Calu3 (cell line): ENCODE measurements around the gene TMIGD2. TPM values are rescaled to one million over a fixed set of nuclear protein-coding genes. Genes with fewer than 3 reads are reported as not detected.
A peak's percentile ranks its signal among the peaks of the same experiment; 100 is the strongest.

Source experiments
- BruUV-seq: library from RNA; stranded (reverse); fragments of 400-500 nt; replicated peaks from 2 replicates; lab custom pipeline; 2021; lab: Mats Ljungman, UMichigan
- CTCF ChIA-PET: fragments of 300-600 bp; sonication (Branson Sonifier 250); formaldehyde crosslinking; loops from one replicate; lab custom pipeline; 2022; ENCODE audit warnings: antibody characterized with exemption; lab: Charles Lee
- DNase-seq: peaks from one replicate; pipeline ENCODE4 v3.0.0; 2022
- H3K27ac Mint-ChIP-seq: one replicate; pipeline ENCODE4 v1.8.0; 2022; ENCODE audit warnings: mixed read lengths; ENCODE audit not compliant: unreplicated experiment
- H3K27me3 Mint-ChIP-seq: one replicate; pipeline ENCODE4 v1.8.0; 2022; ENCODE audit warnings: mixed read lengths; ENCODE audit not compliant: unreplicated experiment
- H3K36me3 Mint-ChIP-seq: one replicate; pipeline ENCODE4 v1.8.0; 2022; ENCODE audit warnings: mild to moderate bottlenecking, moderate library complexity, mixed read lengths; ENCODE audit not compliant: insufficient read depth, unreplicated experiment
- H3K4me1 Mint-ChIP-seq: one replicate; pipeline ENCODE4 v1.8.0; 2022; ENCODE audit warnings: mild to moderate bottlenecking, low read depth, mixed read lengths; ENCODE audit not compliant: unreplicated experiment
- H3K4me3 Mint-ChIP-seq: one replicate; pipeline ENCODE4 v1.8.0; 2022; ENCODE audit warnings: mild to moderate bottlenecking, low read depth, moderate library complexity, mixed read lengths; ENCODE audit not compliant: unreplicated experiment
- H3K9me3 Mint-ChIP-seq: one replicate; pipeline ENCODE4 v1.8.0; 2022; ENCODE audit warnings: low read depth, mixed read lengths; ENCODE audit not compliant: unreplicated experiment
- intact Hi-C: fragments of 100-400 bp; cut with micrococcal nuclease; formaldehyde crosslinking; loops from one replicate; pipeline ENCODE4 v1.10.0; 2022; ENCODE audit not compliant: unreplicated experiment
- total RNA-seq: library from RNA; stranded (reverse); gene quantifications from 2 replicates; pipeline ENCODE4 v1.2.3, GENCODE V29; 2022
- TF ChIP-seq, protein P1 (sequence below): fragments of 200-600 bp; IDR thresholded peaks from one replicate; pipeline ENCODE4 v1.8.0; 2022; ENCODE audit warnings: antibody characterized with exemption; ENCODE audit not compliant: unreplicated experiment

The TMIGD2 gene
- total RNA-seq, 1 experiment from 2014 or later: not detected

DNA sequence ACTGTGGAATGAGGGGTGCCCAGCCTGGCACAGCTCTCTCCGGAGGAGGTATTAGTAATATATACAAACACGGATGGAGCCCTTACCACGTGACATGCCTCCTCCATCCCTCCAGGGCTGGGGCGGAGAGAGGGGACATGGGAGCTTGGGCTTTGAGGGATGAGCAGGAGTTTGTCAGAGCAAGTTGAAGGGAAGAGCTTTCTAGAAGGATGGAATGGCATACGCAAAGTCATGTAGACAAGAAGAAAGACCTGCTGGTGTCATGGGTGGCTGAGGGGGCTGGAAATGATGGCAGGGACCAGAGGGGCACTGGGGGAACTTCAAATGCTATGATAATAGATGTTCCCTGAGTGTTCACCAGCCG is 43.8 kb upstream of the TMIGD2 start:
- Mint-ChIP-seq H3K36me3 (peaks cover 31% of the 10 kb centered on the region), H3K9me3 (no peaks in the 10 kb centered on the region), H3K4me1 (peaks cover 8% of the 10 kb centered on the region), H3K27me3 (no peaks in the 10 kb centered on the region), H3K4me3 (no peak overlapping the region), H3K27ac (peak overlapping the region; percentile 40)
- CTCF ChIA-PET: no interaction called here
- no TSS peak for BruUV-seq
- TF ChIP-seq, protein P1, sequence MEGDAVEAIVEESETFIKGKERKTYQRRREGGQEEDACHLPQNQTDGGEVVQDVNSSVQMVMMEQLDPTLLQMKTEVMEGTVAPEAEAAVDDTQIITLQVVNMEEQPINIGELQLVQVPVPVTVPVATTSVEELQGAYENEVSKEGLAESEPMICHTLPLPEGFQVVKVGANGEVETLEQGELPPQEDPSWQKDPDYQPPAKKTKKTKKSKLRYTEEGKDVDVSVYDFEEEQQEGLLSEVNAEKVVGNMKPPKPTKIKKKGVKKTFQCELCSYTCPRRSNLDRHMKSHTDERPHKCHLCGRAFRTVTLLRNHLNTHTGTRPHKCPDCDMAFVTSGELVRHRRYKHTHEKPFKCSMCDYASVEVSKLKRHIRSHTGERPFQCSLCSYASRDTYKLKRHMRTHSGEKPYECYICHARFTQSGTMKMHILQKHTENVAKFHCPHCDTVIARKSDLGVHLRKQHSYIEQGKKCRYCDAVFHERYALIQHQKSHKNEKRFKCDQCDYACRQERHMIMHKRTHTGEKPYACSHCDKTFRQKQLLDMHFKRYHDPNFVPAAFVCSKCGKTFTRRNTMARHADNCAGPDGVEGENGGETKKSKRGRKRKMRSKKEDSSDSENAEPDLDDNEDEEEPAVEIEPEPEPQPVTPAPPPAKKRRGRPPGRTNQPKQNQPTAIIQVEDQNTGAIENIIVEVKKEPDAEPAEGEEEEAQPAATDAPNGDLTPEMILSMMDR: no peak
- no peak for DNase-seq
- intact Hi-C loops: no loop called here

GRCh38 chr19:4345342-4346019 is 43.3 kb upstream of the TMIGD2 start:
- Mint-ChIP-seq H3K9me3 (no peaks in the 10 kb centered on the region), H3K27me3 (no peaks in the 10 kb centered on the region), H3K27ac (peak overlapping the region; percentile 40), H3K4me1 (peaks cover 8% of the 10 kb centered on the region), H3K36me3 (peaks cover 31% of the 10 kb centered on the region), H3K4me3 (no peak overlapping the region)
- BruUV-seq: no TSS peak
- intact Hi-C loops: no loop called here
- CTCF ChIA-PET: no interaction called here
- no peak for DNase-seq
- TF ChIP-seq, protein P1: no peak

- Mint-ChIP-seq H3K27ac (peak within 1 kb of the TSS; percentile 96), H3K9me3 (no peaks in the 10 kb centered on the region), H3K4me1 (peaks cover 8% of the 10 kb centered on the region), H3K36me3 (peaks cover 33% of the 10 kb centered on the region), H3K27me3 (no peaks in the 10 kb centered on the region), H3K4me3 (peak within 1 kb of the TSS; percentile 87)
- intact Hi-C loops: no loop called here
- CTCF ChIA-PET: interaction anchor here (1.2 to 2.3 kb wide), 3 partner anchors 9 to 77 kb away, joined by 6 to 13 read pairs (median 13); no protein-coding TSS in a partner anchor
- TF ChIP-seq, protein P1: no peak
- no TSS peak for BruUV-seq
- DNase-seq: peak; percentile 92
These were observed 41.5 kb upstream of the TMIGD2 start, which contains the start of gene MPND for GRCh38 chr19:4343370-4344307. Gene MPND (plus strand): TSS chr19:4343562. CDS start chr19:4343594, 32 bp downstream.

GRCh38 chr19:4342615-4343369 is 40.6 kb upstream of the TMIGD2 start:
- Mint-ChIP-seq H3K27me3 (no peaks in the 10 kb centered on the region), H3K36me3 (peaks cover 41% of the 10 kb centered on the region), H3K4me1 (peaks cover 13% of the 10 kb centered on the region), H3K4me3 (peak overlapping the region; percentile 87), H3K27ac (peak overlapping the region; percentile 96), H3K9me3 (no peaks in the 10 kb centered on the region)
- peak; percentile 89 for DNase-seq
- CTCF ChIA-PET: interaction anchor here (0.5 to 2.3 kb wide), 6 partner anchors 10 to 1706 kb away, joined by 3 to 13 read pairs (median 9); no protein-coding TSS in a partner anchor
- BruUV-seq: no TSS peak
- TF ChIP-seq, protein P1: no peak
- intact Hi-C loops: no loop called here
